K562 (cell line): ENCODE measurements around the gene DCAF12. TPM values are rescaled to one million over a fixed set of nuclear protein-coding genes. Genes with fewer than 3 reads are reported as not detected.

Experiments
- ATAC-seq: fragments of 200-7000 bp; cut with Tn5 transposase; 3 replicates; pipeline ENCODE4 v1.9.1; 2020; ENCODE audit warnings: moderate library complexity
- BruUV-seq: library from RNA; stranded (reverse); fragments of 400-500 nt; replicated peaks from 2 replicates; lab custom pipeline; 2021; lab: Mats Ljungman, UMichigan
- CTCF ChIA-PET: fragments of 300-600 bp; formaldehyde crosslinking; extraction: SDS; loops from one replicate; lab custom pipeline; 2021; ENCODE audit warnings: low intra/inter-chr PET ratio; lab: Yijun Ruan, JAX
- POLR2A ChIA-PET: fragments of 300-600, 350-650 bp; sonication (Branson Sonifier 250); formaldehyde crosslinking; extraction: SDS; loops from one replicate; lab custom pipeline; 2021; ENCODE audit warnings: antibody characterized with exemption, inconsistent platforms; lab: Yijun Ruan, JAX
- DNase-seq, 4 experiments: peaks; one replicate each; pipeline versions ENCODE4 v3.0.0 to v3.0.0-alpha.2; 2011 to 2018; ENCODE audit warnings: low spot score in 3 of 4, mixed read lengths in 3 of 4; ENCODE audit errors: extremely low read depth in 1 of 4
- FAIRE-seq: peaks from 2 replicates; lab custom pipeline; 2011; peaks lifted over from hg19 to GRCh38; lab: Jason Lieb, UNC
- H2AFZ ChIP-seq: 2 replicates; pipeline ENCODE4 v1.6.0; 2011; ENCODE audit warnings: low read depth, low read length, control low read depth, inconsistent platforms
- H3K27ac ChIP-seq: fragments of 200-600 bp; 3 replicates; pipeline ENCODE4 v1.8.0; 2011; ENCODE audit warnings: low read depth, mild to moderate bottlenecking, control low read depth, inconsistent platforms, low read length, moderate library complexity, mixed read lengths; ENCODE audit errors: extremely low read depth
- H3K27me3 ChIP-seq, 2 experiments: fragments of 300-600 bp in 1 of 2; 2 replicates in 1 of 2; 3 replicates in 1 of 2; pipeline versions ENCODE4 v1.6.0 to v1.8.0; 2011; ENCODE audit warnings: inconsistent platforms in 2 of 2, low read length in 2 of 2, mild to moderate bottlenecking in 1 of 2, mixed read lengths in 1 of 2, moderate library complexity in 1 of 2; ENCODE audit not compliant: control insufficient read depth in 2 of 2, insufficient read depth in 2 of 2
- H3K36me3 ChIP-seq: fragments of 300-600 bp; 3 replicates; pipeline ENCODE4 v1.8.0; 2011; ENCODE audit warnings: mild to moderate bottlenecking, low read length, inconsistent platforms; ENCODE audit not compliant: control insufficient read depth, insufficient read depth
- H3K4me1 ChIP-seq, 2 experiments: fragments of 200-600 bp in 1 of 2; replicated peaks in 1 of 2; 2 replicates in 1 of 2; 3 replicates in 1 of 2; pipeline versions ENCODE4 v1.5.1 to v1.8.0; 2011; ENCODE audit warnings: inconsistent platforms in 2 of 2, low read length in 2 of 2, mild to moderate bottlenecking in 1 of 2, mixed read lengths in 1 of 2, moderate library complexity in 1 of 2; ENCODE audit not compliant: control insufficient read depth in 2 of 2, insufficient read depth in 2 of 2
- H3K4me2 ChIP-seq: 2 replicates; pipeline ENCODE4 v1.6.1; 2011; ENCODE audit warnings: low read length, control low read depth, inconsistent platforms, mixed read lengths; ENCODE audit not compliant: insufficient read depth
- H3K4me3 ChIP-seq: fragments of 200-600 bp; sonication (generic), shearing (Covaris generic); 2 replicates; pipeline ENCODE4 v1.5.1; 2016; ENCODE audit warnings: control low read depth, inconsistent platforms
- H3K79me2 ChIP-seq: fragments of 200-600 bp; 3 replicates; pipeline ENCODE4 v1.8.0; 2011; ENCODE audit warnings: low read length, inconsistent platforms; ENCODE audit not compliant: control insufficient read depth, insufficient read depth
- H3K9ac ChIP-seq, 2 experiments: 2 replicates each; pipeline versions ENCODE4 v1.6.0 to v1.6.1; 2011; ENCODE audit warnings: low read depth in 2 of 2, low read length in 2 of 2, control low read depth in 1 of 2, inconsistent platforms in 1 of 2, mild to moderate bottlenecking in 1 of 2, mixed read lengths in 1 of 2; ENCODE audit not compliant: insufficient read depth in 1 of 2
- H3K9me1 ChIP-seq: one replicate; pipeline ENCODE4 v1.6.0; 2011; ENCODE audit warnings: inconsistent platforms, mild to moderate bottlenecking, low read length, moderate library complexity; ENCODE audit not compliant: control insufficient read depth, insufficient read depth
- H3K9me3 ChIP-seq: replicated peaks from 2 replicates; pipeline ENCODE4 v1.5.1; 2011; ENCODE audit warnings: low read depth, low read length, inconsistent platforms; ENCODE audit not compliant: control insufficient read depth, insufficient read depth
- H4K20me1 ChIP-seq: replicated peaks from 2 replicates; pipeline ENCODE4 v1.6.1; 2011; ENCODE audit warnings: low read length, inconsistent platforms, mixed read lengths; ENCODE audit not compliant: control insufficient read depth, insufficient read depth
- DACH1 ChIP-seq: fragments of 450-650 bp; IDR thresholded peaks from 2 replicates; pipeline ENCODE4 v1.6.1; 2018; ENCODE audit not compliant: partially characterized antibody
- HNRNPH1 ChIP-seq: fragments of 200-400 bp; formaldehyde crosslinking; optimal IDR thresholded peaks from 2 replicates; pipeline ENCODE3; 2017; ENCODE audit warnings: low read depth, mild to moderate bottlenecking, low read length, moderate library complexity
- KLF13 ChIP-seq: fragments of 450-650 bp; IDR thresholded peaks from 2 replicates; pipeline ENCODE4 v1.6.1; 2016; ENCODE audit warnings: missing genetic modification characterization, low read depth, mild to moderate bottlenecking, missing compliant biosample characterization, moderate library complexity, borderline replicate concordance
- MIER1 ChIP-seq: fragments of 450-650 bp; IDR thresholded peaks from 2 replicates; pipeline ENCODE4 v1.6.1; 2016; ENCODE audit warnings: antibody characterized with exemption, mild to moderate bottlenecking, low read depth
- NCOA2 ChIP-seq, 2 experiments: fragments of 450-650 bp; IDR thresholded peaks; 2 replicates each; pipeline ENCODE4 v1.6.1; 2018; ENCODE audit warnings: mild to moderate bottlenecking in 2 of 2, moderate library complexity in 1 of 2; ENCODE audit not compliant: partially characterized antibody in 2 of 2
- NFRKB ChIP-seq: fragments of 450-650 bp; IDR thresholded peaks from 2 replicates; pipeline ENCODE4 v1.6.1; 2016; ENCODE audit warnings: low read depth
- SMC3 ChIP-seq: conservative IDR thresholded peaks from 2 replicates; pipeline ENCODE4 v1.6.1; 2011; ENCODE audit warnings: low read depth, low read length, improper control_type of control experiment; ENCODE audit not compliant: insufficient read depth
- ZNF282 ChIP-seq: sonication (generic); formaldehyde crosslinking; IDR thresholded peaks from 2 replicates; pipeline ENCODE4 v1.8.1; 2023; ENCODE audit warnings: missing genetic modification reagents
- ZNF583 ChIP-seq: fragments of 250-450 bp; sonication (Bioruptor Pico); IDR thresholded peaks from 2 replicates; pipeline ENCODE4 v1.4.0; 2020
- WGBS: fragments of 100-300 bp; shearing (Covaris generic); methylation state at CpG from one replicate; pipeline ENCODE4 v1.1.6; 2016; ENCODE audit warnings: low coverage, mixed read lengths; ENCODE audit not compliant: insufficient coverage; ENCODE audit errors: missing lambda C conversion rate; 5-methylcytosine and 5-hydroxymethylcytosine counted together
- in situ Hi-C: fragments of 300-500 bp; cut with MboI; formaldehyde crosslinking; loops from 4 replicates; pipeline ENCODE4 v1.15.0; 2018; ENCODE audit warnings: inconsistent platforms, mixed read lengths
- intact Hi-C: fragments of 100-400 bp; cut with micrococcal nuclease; formaldehyde crosslinking; loops from 2 replicates; pipeline ENCODE4 v1.14.2; 2022
- polyA plus RNA-seq, 8 experiments: library from polyadenylated mRNA; depleted of rRNA in 4 of 8; stranded (reverse) in 5 of 8; unstranded in 3 of 8; fragments of >200 nt; fragmentation: Nextera tagmentation in 2 of 8; fragmentation: Illumina TruSeq in 1 of 8; extraction: Ambion mirVana in 2 of 8; extraction: Trizol in 1 of 8; gene quantifications; 2 replicates each; pipeline versions ENCODE4 v1.2.1 to v1.2.3, GENCODE V29; 2011 to 2014; ENCODE audit warnings: inconsistent platforms in 1 of 8, missing spikeins in 1 of 8
- total RNA-seq, 7 experiments: library from RNA; depleted of rRNA in 6 of 7; stranded (reverse); fragments of >200 nt in 6 of 7; fragmentation: Illumina TruSeq in 2 of 7; extraction: Trizol in 2 of 7; gene quantifications; 2 replicates each; pipeline versions ENCODE4 v1.2.1 to v1.2.3, GENCODE V29; 2011 to 2021; ENCODE audit warnings: low replicate concordance in 1 of 7
- TF ChIP-seq, protein P1 (sequence below): fragments of 250-450 bp; sonication (Bioruptor Pico); IDR thresholded peaks from 2 replicates; pipeline ENCODE4 v1.5.0; 2020; ENCODE audit warnings: mild to moderate bottlenecking, borderline replicate concordance
- TF ChIP-seq, protein P2 (sequence below): fragments of 450-650 bp; IDR thresholded peaks from 2 replicates; pipeline ENCODE4 v1.6.1; 2018; ENCODE audit warnings: mild to moderate bottlenecking, low read depth; ENCODE audit not compliant: partially characterized antibody

The DCAF12 gene
- total and polyA plus RNA-seq, 9 of the 15 experiments (the other 6 are each of a cell fraction or from before 2014, with no cell fraction given): 10.9 to 59.6 (median 30.8) TPM

DNA sequence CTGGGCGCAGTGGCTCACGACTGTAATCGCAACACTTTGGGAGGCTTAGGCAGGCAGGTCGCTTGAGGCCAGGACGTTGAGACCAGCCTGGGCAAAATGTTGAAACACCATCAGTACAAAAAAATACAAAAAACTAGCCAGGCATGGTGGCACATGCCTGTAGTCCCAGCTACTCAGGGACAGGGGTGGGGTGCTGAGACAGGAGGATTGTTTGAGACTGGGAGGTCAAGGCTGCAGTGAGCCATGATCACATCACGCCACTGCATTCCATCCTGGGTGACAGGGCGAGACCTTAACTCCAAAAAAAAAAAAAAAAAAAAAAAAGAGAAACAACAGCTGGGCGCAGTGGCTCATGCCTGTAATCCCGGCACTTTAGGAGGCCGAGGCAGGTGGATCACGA, 23.7 kb downstream of the DCAF12 start:
- no peak for ATAC-seq
- no peak overlapping the region for H3K4me2 ChIP-seq
- H3K9ac ChIP-seq: no peak overlapping the region
- H3K4me3 ChIP-seq: no peak overlapping the region
- no peaks in the 10 kb centered on the region for H4K20me1 ChIP-seq
- H3K27me3 ChIP-seq: no peaks in the 10 kb centered on the region
- 96% methylated on average over 7 of the region's 11 CpGs for WGBS
- TF ChIP-seq ZNF583 (CRISPR knock-in tag) (no peak), NCOA2 (IDR thresholded peaks at IDR 0.05; ENCODE audit: partially characterized antibody in 2 of 2) (no peak)
- TF ChIP-seq, protein P1, sequence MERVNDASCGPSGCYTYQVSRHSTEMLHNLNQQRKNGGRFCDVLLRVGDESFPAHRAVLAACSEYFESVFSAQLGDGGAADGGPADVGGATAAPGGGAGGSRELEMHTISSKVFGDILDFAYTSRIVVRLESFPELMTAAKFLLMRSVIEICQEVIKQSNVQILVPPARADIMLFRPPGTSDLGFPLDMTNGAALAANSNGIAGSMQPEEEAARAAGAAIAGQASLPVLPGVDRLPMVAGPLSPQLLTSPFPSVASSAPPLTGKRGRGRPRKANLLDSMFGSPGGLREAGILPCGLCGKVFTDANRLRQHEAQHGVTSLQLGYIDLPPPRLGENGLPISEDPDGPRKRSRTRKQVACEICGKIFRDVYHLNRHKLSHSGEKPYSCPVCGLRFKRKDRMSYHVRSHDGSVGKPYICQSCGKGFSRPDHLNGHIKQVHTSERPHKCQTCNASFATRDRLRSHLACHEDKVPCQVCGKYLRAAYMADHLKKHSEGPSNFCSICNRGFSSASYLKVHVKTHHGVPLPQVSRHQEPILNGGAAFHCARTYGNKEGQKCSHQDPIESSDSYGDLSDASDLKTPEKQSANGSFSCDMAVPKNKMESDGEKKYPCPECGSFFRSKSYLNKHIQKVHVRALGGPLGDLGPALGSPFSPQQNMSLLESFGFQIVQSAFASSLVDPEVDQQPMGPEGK (CRISPR knock-in tag): no peak
- TF ChIP-seq, all 486 proteins: peak for 0
- Histone ChIP-seq H2AFZ (no peak overlapping the region), H3K79me2 (no peaks in the 10 kb centered on the region), H3K27ac (no peak overlapping the region), H3K9me3 (no peaks in the 10 kb centered on the region), H3K36me3 (peaks cover 69% of the 10 kb centered on the region), H3K4me1 (no peaks in the 10 kb centered on the region), H3K9me1 (no peaks in the 10 kb centered on the region)
- POLR2A ChIA-PET: no interaction called here
- intact Hi-C loops: no loop called here
- FAIRE-seq (no peak), DNase-seq (no peak)
- in situ Hi-C loops: no loop called here
- CTCF ChIA-PET: no interaction called here
- BruUV-seq: no TSS peak

DNA sequence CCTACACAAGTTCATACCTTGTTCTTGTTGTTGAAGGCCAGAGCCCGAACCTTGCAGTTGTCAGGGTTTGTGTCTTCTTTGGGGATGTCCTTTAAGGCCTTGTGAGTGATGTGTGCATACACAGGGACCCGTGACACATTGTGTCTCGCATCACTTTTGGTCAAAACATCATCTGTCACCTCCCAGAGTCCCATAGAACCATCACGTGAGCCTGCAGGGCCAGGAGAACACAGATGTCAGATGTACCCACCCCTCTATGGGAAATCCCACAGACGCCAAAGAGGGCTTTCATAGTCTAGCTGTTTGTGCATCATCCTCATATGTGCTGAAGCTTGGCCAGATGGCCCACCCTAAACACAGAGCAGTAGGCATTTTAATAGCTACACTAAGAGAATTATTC, 28.2 kb downstream of the DCAF12 start:
- no TSS peak for BruUV-seq
- FAIRE-seq: no peak
- Histone ChIP-seq H3K9ac (no peak overlapping the region), H3K4me1 (no peaks in the 10 kb centered on the region), H3K9me3 (no peaks in the 10 kb centered on the region), H4K20me1 (no peaks in the 10 kb centered on the region), H3K4me3 (no peak overlapping the region), H3K27ac (no peak overlapping the region), H3K79me2 (no peaks in the 10 kb centered on the region), H2AFZ (no peak overlapping the region), H3K9me1 (no peaks in the 10 kb centered on the region), H3K27me3 (no peaks in the 10 kb centered on the region), H3K4me2 (no peak overlapping the region), H3K36me3 (peaks cover 68% of the 10 kb centered on the region; the same call in 2 of the 3 replicates)
- POLR2A ChIA-PET: interaction anchor here (0.6 to 1.7 kb wide), 3 partner anchors 12 to 117 kb away, joined by 3 to 4 read pairs (median 3); partner anchors contain the start of gene UBAP1
- DNase-seq: no peak
- intact Hi-C loops (no loop called here), in situ Hi-C loops (no loop called here)
- CTCF ChIA-PET: no interaction called here
- WGBS: 78% methylated on average over 5 of the region's 5 CpGs
- no peak for ATAC-seq
- TF ChIP-seq DACH1 (no peak), KLF13 (no peak), MIER1 (no peak), SMC3 (no peak), ZNF282 (CRISPR knock-in tag) (no peak), HNRNPH1 (no peak), NFRKB (no peak)
- TF ChIP-seq, protein P2, sequence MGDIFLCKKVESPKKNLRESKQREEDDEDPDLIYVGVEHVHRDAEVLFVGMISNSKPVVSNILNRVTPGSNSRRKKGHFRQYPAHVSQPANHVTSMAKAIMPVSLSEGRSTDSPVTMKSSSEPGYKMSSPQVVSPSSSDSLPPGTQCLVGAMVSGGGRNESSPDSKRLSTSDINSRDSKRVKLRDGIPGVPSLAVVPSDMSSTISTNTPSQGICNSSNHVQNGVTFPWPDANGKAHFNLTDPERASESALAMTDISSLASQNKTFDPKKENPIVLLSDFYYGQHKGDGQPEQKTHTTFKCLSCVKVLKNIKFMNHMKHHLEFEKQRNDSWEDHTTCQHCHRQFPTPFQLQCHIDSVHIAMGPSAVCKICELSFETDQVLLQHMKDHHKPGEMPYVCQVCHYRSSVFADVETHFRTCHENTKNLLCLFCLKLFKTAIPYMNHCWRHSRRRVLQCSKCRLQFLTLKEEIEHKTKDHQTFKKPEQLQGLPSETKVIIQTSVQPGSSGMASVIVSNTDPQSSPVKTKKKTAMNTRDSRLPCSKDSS: no peak
